COR-L47 (cell line): ENCODE data around the gene KDM1B.
"Not testable (repeated sequence)": the region's sequence is repeated elsewhere in the genome, so short reads cannot be mapped to it uniquely, and the experiment has no call there.

Experiments
- DNase-seq: peaks from one replicate; lab custom pipeline; 2025; lab: John Stamatoyannopoulos, UW

KDM1B gene

DNA sequence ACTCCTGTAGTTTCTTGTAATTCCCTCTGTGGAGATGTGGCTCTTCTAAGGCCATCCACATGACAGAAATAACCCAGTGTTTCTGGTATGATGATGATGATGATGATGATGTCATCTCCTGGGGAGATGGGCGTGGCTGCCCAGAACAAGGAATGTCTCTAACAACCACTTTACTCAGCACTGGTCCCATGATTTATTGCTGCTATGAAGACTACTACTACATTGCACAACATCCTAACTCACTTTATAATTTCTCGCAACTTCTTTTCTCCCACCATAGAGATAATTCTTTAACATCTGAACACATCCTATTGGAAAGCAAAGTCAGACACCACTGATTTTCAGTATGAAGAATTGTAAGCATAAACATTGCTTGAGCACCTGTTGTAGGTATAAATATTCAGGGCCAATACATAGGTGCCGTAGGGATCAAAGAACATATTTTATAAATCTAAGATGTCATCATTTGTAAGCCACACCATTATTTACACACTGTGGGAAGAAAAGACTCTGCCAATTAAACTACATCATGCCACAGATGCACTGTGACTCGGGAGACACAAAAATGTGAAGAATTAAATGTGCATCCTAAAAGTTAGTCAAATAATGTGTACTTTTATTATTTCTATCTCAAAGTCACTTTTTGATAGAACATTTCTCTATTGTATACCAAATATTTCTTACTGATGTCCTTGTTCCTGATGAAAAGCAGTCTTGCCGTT lies 6.8 kb upstream of the KDM1B start:
- DNase-seq, result no peak

DNA sequence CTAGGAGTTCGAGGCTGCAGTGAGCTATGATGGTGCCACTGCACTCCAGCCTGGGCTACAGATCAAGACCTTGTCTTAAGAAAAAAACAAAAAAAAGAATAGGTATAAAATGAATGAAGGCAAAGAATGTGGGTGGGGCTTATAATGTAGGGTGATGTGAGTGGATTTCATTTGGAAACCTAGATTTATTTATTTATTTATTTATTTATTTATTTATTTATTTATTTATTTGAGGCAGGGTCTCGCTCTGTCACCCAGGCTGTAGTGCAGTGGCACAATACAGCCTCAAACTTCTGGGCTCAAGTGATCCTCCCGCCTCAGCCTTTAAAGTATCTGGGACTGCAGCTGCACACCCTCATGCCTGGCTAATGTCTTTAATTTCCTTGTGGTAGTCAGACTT lies 3.8 kb upstream of the KDM1B start:
- DNase-seq, result not testable (repeated sequence)

DNA sequence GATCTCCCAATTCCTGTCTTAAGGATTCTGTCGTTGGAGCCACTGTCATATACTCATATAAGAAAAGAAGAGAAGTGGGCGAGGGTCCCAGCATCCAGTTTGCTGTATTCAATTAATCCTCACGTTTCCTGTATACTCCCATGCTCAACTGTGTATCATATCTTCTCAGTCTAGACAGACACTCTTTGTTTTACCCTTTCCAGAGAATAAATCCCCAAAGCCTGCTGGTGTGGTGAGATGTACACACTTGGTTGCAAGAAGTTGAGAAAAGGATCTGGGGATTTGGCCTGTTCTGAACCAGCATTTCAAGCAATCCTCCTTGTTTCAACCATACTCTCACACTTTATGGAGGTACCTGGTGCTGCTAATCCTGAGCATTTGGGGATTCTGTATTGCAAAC lies 3.4 kb upstream of the KDM1B start:
- DNase-seq, result no peak

DNA sequence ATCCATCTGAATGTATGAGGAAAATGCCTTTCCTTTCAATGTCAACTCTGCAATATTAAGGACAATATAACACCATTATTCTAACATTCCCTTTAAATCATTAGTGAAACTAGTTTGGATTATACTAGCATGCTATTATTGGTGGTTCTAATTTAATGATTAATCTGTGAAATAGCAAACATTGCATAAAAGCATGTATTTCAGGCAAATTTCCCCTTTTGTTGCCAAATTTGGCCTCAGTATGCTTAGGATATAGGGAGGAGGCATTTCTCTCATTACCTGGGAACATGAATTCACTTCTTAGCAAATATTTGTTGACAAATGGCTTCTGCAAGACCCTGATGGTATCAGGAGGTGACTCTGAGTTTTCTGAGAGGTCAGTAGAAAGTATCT lies 1.9 kb upstream of the KDM1B start:
- no peak for DNase-seq

DNA sequence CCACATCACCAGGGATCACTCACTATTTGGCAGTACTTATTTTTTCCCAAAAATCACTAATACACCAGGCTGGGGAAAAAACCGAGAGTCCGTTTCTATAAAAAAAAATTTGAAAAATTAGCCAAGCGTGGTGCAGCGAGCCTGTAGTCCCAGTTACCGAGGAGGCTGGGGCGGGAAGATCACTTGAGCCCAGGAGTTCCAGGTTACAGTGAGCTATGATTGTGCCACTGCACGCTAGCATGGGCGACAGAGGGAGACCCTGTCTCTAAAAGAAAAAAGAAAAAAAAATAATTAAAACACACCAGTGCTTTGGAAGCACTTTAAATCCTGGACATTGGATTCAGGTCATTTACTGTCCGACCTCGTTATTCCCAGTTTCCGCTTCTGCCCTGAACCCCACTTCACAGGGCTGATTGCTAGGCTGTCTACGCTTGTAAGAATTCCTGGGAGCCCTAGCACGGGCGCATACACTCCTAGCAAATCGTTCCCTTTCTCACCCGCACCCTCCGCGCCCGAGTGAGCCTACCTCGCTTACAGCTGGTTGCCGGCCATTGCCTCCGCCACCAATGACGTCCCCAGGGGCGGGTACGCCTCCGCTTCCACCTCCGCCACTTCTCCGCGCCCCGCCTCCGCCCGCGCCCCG lies 594 bp upstream of the KDM1B start, which contains the start of gene TPMT:
Gene TPMT, minus strand, starts transcription at position 571 of the 643 bp plus-strand sequence. CDS start 5,950 bp downstream, outside the sequence.
- DNase-seq, result peak; percentile 96

DNA sequence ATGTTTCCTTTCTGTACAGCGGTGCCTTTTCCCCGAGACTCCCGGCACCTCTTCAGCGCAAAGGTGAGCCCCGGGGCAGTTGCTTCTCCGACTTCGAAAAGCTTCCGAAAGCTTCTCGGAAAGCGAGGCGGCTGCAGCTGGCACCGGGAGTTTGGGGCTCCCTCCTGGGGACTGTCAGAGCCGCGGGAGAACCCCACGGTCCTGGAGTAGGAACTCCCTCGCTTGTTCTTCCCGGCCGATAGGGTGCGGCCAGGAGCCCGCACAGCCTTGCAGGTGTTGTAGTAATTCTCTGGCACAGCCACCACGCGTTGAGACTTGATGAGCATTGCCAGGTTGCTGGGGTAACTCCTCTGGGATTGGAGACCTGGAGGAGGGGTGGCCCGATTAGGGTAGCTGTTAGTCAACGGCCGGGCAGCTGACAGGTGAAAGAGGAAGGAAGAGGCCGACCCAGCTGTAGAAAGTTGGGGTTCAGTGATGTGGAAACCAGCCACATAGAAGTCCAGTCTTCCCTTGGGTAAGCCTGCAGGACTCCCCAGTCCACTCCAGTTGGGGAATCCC lies 721 bp downstream of the KDM1B start:
- peak; percentile 93 for DNase-seq

DNA sequence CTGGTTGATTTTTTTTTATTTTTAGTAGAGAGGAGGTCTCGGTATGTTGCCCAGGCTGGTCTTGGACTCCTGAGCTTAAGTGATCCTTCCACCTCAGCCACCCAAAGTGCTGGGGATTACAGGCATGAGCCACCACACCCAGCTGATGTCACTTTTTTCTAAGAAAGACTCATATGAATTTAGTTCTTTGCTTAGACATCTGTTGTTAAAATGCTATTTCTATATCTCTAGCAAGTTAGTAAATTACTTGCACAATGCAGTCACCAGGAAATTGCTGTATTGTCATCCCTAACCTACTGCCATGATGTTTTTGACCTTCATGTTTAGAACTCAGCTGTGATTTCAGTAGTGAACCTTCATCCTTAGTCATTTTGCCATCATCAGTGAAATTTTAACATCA lies 5.7 kb downstream of the KDM1B start:
- DNase-seq, result no peak

DNA sequence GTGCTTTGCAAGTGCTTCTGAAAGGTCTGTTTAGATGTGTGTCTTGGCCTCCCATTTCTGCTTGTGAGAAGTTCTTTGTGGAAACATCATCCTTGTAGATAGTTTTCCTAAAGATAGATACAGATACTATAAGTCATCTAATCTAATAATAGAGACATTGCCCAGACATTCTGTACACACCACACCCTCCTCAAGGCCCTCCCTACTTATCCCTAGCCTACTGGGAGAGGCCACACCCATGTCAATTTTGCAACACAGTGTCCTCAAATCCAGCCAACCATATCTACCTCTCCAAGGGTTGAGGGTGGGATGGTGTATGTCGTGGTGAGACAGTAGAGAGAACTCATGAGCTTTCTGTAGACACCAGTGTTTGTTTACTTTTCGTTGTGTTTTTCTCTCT lies 6.2 kb downstream of the KDM1B start:
- DNase-seq, result no peak

DNA sequence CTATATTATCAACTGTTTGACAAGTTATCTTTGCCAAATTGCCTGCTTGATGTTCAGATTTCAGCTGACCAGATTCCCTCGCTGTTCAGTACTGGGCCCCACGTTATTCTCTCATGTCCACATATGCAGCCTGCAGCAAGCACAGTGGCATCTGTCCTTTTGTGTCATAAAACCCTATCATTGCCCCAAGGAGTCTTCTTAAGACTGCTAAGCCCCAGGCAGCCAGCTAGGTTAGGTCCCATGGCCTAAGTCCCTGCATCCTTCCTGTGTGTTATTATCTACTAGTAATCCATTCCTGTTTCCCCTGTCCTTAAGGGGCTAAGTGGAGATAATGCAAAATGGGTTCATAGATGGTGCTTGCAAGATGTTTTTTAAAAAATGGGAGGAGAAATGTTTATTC lies 7.2 kb downstream of the KDM1B start:
- no peak for DNase-seq

DNA sequence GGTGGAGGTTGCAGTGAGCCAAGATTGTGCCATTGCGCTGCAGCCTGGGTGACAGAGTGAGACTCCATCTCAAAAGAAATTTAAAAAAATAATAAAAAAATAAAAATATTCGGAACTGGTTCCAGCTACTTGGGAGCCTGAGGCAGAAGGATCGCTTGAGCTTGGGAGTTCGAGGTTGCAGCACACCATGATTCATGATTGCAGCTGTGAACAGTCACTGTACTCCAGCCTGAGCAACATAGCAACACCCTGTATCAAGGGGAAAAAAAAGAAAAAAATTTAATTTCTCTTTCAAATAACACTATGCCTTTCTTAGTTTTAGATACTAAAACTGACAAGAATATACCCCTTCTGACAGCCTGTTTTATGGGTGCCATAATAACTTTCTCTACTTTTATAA lies 10.5 kb downstream of the KDM1B start:
- DNase-seq, result no peak

DNA sequence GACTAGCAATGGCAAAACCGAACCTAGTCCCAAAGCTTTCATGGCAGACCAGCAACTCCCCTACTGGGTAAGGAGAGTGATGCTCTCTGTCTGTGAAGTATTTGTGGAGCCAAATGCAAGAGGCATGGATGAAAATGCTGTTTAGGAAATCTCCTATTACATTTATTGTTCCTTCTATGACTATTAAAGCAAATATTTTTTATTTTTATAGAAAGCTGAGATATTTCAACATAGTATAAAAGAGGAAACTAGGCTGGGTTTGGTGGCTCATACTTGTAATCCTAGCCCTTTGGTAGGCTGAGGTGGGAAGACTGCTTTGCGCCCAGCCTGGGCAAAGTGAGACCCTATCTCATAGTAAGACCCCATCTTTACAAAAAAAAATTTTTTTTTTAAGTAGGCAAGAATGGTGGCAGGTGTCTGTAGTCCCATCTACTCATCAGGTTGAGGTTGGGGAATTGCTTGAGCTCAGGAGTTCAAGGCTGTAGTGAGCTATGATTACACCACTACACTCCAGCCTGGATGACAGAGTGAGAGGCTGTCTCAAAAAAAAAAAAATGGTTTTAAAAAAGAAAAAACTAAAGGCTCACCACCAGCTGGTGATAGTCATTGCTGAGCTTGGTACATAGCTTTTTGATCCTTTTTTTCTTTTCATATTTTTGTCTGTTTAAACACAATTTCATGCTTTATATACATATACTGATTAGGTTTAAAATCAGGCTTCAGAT lies 11.3 kb downstream of the KDM1B start:
- no peak for DNase-seq

DNA sequence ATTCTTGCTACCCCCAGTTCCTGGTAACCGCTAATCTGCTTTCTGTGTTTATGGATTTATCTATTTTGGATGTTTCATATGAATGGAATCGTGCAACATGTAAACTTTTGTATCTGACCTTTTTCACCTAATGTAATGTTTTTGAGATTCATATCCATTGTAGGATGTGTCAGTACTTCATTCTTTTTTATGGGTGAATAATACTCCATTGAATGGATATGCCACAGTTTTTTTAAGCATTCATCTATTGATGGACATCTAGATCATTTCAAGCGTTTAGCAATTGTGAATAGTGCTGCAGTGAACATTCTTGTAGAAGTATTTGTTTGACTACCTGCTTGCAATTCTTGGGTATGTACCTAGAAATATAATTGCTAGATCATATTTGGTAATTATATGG lies 13.0 kb downstream of the KDM1B start:
- no peak for DNase-seq

DNA sequence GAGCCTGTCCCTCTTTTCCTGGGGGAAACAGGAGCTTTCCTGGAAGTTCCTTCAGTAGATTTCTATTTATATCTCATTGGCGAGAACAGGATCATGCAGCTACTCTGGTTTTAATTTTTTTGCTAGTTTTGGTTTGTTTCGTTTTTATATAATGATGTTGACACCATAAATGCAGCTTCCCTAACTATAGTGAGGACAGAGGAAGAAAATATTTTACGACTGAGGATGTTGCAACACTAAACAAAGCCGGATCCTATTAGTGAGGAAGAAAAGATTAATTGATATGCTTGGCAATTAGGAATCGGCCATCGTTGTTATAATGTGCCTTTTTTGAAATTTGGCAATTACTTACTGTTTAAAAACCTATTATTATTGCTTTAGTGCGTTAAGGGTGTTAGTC lies 16.6 kb downstream of the KDM1B start:
- DNase-seq, result no peak

DNA sequence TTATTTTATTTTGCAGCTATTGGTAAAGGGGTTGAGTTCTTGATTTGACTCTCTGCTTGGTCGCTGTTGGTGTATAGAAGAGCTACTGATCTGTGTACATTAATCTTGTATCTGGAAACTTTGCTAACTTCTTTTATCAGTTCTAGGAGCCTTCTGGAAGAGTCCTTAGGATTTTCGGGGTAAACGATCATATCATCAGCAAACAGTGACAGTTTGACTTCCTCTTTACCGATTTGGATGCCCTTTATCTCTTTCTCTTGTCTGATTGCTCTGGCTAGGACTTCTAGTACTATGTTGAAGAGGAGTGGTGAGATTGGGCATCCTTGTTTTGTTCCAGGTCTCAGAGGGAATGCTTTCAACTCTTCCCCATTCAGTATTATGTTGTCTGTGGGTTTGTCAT lies 21.0 kb downstream of the KDM1B start:
- DNase-seq, result not testable (repeated sequence)

DNA sequence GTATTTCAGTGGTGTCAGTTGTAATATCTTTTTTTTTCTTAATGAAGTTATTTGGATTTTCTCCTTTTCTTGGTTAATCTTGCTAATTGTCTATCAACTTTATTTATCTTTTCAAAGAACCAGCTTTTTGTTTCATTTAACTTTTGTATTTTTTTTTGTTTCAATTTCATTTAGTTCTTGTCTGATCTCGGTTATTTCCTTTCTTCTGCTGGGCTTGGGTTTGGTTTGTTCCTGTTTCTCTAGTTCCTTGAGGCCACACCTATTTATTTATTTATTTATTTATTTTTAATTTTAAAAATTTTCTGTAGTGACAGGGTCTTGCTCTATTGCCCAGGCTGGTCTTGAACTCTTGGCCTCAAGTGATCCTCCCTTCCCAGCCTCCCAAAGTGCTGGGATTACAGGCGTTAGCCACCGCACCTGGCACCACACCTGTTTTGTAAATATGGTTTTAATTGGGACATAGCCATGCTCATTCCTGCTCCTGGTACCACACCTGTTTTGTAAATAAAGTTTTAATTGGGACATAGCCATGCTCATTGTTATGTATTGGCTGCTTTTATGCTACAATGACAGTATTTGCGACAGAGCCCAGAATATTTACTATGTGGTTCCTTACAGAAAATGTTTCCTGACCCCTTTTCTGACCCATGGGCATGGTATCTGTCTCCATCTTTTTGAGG lies 22.2 kb downstream of the KDM1B start:
- DNase-seq, result no peak

DNA sequence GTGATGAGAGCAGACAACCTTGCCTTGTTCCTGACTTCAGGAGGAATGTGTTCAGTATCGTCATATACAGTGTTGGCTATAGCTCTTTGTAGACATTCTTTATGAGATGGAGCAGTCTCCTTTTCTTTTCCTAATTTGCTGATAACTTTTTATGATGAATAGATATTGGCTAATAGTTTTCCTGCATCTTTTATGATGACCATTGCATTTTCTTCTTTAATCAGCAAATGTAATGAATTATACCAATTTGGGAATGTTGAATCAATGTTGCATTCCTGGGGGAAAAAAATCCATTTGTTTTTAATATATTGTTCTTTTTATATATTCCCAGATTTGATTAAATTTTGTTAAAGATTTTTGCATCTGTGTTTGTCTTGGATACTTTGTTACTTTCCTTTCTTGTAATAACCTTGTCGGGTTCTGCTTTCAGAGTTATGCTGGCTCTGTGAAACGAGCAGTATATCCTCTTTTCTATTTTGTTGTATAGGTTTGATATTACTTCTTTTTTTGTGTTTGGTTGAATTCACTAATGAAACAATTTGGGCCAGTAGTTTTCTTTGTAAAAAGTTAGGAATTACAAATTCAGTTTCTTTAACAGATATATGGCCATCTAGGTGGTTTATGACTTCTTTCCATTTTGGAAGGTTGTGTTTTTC lies 23.9 kb downstream of the KDM1B start:
- no peak for DNase-seq

DNA sequence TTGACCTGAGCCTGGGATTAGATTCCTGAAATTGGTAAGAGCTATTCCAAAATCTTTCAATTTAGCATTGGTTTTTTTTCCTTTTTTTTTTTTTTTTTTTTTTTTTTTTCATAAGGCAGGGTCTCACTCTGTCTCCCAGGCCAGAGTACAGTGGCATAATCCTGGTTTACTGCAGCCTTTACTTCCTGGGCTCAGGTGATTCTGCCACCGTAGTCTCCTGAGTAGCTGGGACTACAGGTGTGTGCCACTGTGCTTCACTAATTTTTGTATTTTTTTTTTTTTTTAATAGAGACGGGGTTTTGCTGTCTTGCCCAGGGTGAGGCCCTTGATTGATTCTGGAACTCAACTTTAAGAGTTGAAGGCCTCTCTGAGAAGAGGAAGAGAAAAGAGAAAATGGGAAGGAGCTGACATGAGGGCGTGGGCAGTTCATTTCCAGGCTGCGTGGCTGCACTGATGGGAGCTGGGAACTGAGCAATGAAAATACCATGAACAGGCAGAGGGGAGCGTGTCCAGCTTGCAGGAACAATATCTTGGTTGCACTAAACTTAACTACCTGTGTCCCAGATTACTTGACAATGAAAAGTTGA lies 24.6 kb downstream of the KDM1B start:
- DNase-seq, result no peak

DNA sequence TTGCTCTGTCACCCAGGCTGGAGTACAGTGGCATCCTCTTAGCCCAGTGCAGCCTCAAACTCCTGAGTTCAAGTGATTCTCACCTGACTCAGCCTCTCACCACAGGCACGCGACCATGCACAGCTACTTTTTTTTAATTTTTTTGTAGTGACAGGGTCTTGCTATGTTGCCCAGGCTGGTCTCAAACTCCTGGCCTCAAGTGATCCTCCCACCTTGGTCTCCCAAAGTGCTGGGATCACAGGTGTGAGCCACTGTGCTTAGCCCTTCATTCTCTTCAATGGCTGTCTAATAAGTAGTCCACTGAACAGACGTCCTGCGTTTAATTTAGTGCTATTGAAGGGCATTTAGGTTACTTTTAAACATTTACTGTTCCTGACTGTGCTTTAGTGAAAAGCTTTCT lies 27.3 kb downstream of the KDM1B start:
- no peak for DNase-seq

DNA sequence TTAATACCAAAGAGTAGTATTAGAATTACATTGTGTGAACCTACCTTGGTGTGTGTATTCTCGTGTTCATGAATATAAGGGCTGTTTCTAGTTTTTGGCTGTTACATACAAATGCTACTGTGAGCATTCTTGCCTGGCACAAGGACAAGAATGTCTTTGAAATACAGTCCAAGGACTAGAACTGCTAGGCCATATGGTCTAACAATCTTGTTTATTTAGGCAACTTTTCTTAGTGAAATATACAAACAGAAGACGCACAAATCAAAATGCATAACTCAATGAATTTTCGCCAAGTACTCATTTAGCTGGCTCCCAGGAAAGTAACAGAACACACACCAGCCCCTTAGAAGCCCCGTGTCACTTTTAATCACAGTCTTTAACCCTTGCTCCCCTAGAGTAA lies 28.5 kb downstream of the KDM1B start:
- DNase-seq, result no peak

DNA sequence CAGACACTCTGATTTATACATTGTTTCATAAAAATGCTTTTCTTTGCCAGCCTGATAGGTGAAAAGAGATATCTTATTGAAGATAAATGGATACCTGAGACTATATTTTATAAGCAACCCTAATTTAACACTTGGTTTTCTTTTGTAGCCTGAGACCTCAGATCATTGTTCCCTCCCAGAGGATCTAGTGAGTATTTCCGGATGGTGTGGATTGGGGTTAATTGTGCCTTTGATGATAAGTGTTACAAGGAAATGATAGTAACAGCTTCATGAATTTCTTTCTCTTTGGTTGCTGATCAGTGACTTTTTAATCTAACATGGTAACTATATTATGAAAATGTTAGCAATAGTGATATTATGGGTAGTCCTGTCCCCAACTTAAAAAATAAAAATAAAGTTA lies 30.4 kb downstream of the KDM1B start:
- no peak for DNase-seq

DNA sequence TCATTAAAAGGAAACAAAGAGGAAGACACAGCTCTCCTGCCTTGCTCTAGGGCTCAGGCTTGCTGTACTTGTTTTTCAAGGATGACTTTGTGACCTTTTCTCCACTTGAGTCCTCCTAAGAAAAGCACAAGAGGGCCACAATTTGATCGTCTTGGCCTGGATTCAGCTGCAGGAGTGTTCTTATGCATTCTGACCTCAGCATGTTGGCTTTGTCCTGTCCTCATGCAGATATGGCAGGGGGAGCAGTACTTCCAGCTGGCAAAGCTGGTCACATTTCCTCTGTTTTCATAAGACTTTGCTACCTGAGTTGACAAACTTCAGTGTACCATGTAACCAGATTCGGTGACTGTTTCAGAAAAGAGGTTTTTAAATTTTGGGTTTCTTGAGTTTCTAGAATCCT lies 30.8 kb downstream of the KDM1B start:
- DNase-seq, result no peak
